Measurements from ENCODE around the gene SYF2.

DNA sequence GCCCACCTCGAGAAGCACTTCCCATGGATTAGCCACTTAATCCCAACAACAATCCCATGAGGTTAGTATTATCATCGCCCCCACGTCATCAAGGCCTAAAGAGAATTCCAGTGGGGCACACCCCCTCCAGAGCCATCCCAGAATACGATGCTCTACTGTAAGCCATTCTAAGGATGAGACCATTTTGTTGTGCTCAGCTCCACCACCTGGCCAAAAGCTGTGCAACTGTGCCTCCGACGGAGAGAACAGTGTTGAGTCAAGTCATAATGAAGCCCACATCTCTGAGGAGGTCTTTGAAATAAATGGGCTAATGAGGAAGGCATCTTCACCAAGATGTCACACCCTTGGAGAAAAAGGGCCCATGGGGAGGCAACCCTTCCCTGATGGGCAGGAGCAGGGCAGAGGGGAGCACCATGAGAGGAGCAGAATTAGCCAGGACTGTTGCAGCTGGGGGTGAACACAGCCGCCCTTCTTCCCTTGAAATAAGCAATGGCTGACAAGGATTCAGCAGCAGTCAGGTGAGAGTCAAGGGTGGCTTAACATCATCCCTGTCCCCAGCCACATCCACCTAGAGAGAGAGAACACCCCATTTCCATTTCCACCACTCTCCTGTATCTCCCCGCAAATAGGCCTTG is 14.6 kb downstream of the SYF2 start:
- TF ChIP-seq EZH2 (IDR thresholded peaks at IDR 0.05; ENCODE audit: low read length, unreplicated experiment), result no peak
- TF ChIP-seq, protein P1, sequence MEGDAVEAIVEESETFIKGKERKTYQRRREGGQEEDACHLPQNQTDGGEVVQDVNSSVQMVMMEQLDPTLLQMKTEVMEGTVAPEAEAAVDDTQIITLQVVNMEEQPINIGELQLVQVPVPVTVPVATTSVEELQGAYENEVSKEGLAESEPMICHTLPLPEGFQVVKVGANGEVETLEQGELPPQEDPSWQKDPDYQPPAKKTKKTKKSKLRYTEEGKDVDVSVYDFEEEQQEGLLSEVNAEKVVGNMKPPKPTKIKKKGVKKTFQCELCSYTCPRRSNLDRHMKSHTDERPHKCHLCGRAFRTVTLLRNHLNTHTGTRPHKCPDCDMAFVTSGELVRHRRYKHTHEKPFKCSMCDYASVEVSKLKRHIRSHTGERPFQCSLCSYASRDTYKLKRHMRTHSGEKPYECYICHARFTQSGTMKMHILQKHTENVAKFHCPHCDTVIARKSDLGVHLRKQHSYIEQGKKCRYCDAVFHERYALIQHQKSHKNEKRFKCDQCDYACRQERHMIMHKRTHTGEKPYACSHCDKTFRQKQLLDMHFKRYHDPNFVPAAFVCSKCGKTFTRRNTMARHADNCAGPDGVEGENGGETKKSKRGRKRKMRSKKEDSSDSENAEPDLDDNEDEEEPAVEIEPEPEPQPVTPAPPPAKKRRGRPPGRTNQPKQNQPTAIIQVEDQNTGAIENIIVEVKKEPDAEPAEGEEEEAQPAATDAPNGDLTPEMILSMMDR (conservative IDR thresholded peaks at IDR 0.05; ENCODE audit: low read depth, low read length), result no peak
- no peak for TF ChIP-seq EZH2phosphoT487 (IDR thresholded peaks at IDR 0.05; ENCODE audit: borderline replicate concordance, low read length)
